NT2/D1 (cell line): ENCODE measurements around the gene FDPS.

Source experiments
- SUZ12 ChIP-seq: IDR thresholded peaks from 2 replicates; pipeline ENCODE4 v1.6.1; 2011; ENCODE audit not compliant: insufficient read length, insufficient read depth; ENCODE audit errors: extremely low read depth
- YY1 ChIP-seq: IDR thresholded peaks from 2 replicates; pipeline ENCODE4 v1.6.1; 2011; ENCODE audit not compliant: insufficient read length, insufficient read depth
- ZNF274 ChIP-seq: IDR thresholded peaks from 2 replicates; pipeline ENCODE4 v1.6.1; 2011; ENCODE audit warnings: mild to moderate bottlenecking, low read depth, low read length

DNA sequence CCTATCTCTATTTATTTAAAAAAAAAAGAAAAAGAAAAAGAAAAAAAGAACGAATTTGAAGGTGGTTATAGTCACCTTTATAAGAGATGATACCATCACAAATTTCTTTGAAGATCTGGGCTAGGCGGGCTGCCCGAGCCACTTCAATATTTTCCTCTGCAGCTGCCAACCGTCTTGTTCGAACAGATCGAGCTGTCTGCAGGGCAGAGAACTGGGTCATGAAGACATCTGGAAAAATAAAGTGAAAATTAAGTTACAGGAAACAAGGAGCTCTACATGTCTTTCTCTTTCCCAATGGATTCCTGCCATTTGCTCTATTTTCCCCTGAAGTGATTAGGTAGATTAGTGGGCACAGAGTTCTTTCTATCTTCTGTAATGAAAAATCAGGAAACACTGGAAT, 44.0 kb downstream of the FDPS start:
- no peak for TF ChIP-seq SUZ12
- TF ChIP-seq YY1: no peak
- TF ChIP-seq ZNF274: no peak
